HG03095 (cell line): ENCODE results near the gene MET.
"Not testable (repeated sequence)": the region's sequence is repeated elsewhere in the genome, so short reads cannot be mapped to it uniquely, and the experiment has no call there.

ENCODE experiments used
- ATAC-seq: cut with Tn5 transposase; IDR thresholded peaks from one replicate; pipeline ENCODE4 v1.9.1; 2021; ENCODE audit warnings: moderate library complexity; ENCODE audit not compliant: unreplicated experiment

MET gene

DNA sequence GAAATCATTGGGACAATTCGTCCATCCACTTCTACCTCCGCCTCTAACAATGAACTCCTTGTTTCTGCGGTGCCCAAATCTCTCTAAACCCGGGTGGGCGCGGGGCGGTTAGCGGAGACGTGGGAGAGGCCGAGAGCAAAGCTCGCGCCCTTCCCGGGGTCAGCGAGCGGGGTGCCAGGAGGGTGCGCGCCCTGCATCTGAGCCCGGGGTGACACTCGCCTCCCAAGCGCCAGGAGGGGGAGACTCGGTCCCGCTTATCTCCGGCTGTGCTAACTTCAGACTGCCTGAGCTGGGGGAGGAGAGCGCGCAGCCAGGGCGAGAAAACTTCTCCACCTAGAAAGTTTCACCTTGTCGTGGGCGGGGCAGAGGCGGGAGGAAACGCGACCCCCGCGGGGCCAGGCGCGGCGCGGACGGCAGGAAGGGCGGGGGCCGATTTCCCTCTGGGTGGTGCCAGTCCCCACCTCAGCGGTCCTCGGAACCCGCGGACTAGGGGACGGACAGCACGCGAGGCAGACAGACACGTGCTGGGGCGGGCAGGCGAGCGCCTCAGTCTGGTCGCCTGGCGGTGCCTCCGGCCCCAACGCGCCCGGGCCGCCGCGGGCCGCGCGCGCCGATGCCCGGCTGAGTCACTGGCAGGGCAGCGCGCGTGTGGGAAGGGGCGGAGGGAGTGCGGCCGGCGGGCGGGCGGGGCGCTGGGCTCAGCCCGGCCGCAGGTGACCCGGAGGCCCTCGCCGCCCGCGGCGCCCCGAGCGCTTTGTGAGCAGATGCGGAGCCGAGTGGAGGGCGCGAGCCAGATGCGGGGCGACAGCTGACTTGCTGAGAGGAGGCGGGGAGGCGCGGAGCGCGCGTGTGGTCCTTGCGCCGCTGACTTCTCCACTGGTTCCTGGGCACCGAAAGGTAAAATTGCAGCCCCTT, at the start of gene MET:
Gene MET, plus strand, starts transcription at position 516 of the 915 bp plus-strand sequence. CDS start 26,889 bp downstream, outside the sequence.
- peak; percentile 87 for ATAC-seq

DNA sequence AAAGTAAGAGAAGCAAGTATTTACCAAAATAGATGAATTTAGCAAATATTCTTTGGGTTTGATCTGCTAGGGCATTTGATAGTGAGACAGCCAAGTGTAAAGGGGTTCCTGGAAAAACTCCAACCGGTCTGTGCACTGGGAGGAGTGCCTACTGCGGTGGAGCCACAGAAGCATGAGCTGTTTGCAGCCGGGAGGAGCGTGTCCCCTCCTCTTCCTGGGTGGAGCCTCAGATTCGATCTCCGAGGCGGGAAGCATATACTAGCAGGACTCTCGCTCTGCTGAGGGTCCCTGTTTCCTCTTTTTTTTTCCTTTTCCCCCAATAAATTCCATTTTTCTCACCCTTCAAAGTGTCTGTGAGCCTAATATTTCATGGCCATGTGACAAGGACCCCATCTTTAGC, 45.1 kb upstream of the MET start:
- no peak for ATAC-seq

DNA sequence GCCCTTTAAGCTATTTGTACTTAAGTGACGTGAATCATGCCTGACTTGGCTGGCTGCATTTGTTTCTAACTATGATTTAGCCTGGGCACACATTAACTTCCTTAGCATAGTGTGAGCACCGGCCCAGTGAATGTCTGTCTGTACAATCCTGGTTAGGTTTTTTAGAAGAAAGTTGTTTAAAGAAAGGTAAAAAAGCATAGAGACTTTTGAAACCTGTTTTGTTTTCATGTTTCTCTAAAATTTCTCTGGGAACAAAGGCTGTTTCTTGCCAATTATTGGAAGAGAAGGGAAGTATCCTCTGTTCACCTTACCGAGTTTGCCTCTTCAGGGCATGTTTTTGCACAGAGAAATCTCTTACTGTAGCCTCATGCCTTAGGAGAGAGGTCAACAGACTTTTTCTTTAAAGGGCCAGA, 42.9 kb upstream of the MET start:
- no peak for ATAC-seq

DNA sequence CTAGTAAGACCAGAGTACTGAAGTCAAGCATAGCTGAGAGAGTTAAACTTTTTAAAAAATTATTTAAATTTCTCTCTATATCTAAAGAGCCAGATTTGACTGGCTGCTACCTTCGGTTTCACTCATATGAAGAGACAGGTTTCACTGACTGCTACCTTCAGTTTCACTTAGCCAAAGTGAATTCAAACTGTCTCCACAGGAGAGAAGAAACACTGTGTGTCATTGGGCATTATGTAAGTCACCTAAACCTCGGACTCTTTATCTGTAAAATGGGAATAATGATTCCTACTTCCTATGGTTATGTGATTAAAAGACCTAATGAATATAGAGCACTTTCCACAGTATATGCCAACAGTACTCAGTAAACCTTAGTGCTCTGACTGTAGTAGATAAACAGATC, 41.6 kb upstream of the MET start:
- peak; percentile 93 for ATAC-seq

DNA sequence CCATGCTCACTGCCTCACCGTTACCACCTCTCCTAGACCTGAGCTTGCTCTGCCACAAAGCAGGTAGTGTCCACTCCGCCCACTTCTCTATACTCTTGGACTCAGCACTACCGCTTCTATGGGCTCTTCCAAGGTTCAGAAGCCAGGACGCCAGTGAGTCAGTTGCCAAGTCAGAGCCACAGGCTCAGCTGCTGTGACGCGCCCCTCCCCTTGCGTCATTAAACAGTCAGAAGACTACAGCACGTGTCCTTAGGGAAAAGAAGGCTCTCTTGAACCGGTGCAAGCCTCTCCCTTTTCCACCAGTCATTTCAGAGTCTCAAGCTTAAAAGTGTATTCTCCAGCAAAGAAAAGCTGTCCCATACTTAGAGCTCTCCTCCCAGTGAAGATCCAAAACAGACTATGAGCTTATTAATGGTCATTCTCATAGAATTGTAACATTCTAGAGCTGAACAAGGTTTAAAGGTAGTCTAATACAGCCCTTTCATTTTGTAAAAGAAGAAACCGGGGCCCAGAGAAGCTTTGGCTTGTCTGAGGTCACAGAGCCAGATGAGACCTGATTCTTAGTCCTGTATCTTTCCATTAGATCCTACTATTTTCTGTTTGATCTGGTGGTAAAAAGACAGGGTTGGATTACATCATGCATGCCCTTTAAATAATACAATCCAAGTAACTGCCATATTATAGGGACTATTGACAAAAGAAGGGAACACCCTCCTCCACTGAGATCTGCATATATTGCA, 40.9 kb upstream of the MET start:
- ATAC-seq, result peak; percentile 50

DNA sequence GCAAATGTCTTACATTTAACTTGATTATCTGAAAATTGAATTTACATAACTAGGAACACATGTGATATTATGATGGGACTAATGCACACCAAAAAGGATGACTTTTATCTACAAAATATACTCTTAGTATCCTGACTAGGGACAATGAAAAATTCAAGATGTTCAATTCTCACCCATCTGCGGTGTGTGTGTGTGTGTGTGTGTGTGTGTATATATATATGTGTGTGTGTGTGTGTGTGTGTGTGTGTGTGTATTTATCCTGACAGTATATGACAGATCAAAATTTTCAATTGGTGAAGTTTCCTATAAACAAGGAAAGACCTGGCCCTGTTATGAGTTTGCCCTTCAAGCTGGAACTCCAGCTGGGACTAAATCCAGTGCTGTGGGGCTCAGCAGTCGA, 40.3 kb upstream of the MET start:
- no peak for ATAC-seq

DNA sequence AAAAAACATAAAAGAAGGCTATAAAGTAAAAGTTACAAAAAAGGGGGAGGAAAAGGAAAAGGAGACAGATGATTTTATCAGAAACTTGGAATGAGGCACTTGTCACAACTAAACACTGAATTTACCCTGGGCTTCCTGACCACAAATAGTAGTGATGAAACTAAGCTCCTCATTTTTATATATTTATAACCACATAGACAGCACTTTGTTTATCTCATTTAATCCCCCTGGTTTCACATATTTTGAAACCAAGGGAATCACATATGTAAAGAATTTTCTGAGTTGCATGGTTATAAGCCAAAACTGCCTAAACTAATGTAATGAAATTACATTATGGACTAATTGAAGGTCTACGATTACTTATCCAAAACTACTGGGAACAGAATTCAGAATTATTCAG, 39.6 kb upstream of the MET start:
- ATAC-seq, result no peak

DNA sequence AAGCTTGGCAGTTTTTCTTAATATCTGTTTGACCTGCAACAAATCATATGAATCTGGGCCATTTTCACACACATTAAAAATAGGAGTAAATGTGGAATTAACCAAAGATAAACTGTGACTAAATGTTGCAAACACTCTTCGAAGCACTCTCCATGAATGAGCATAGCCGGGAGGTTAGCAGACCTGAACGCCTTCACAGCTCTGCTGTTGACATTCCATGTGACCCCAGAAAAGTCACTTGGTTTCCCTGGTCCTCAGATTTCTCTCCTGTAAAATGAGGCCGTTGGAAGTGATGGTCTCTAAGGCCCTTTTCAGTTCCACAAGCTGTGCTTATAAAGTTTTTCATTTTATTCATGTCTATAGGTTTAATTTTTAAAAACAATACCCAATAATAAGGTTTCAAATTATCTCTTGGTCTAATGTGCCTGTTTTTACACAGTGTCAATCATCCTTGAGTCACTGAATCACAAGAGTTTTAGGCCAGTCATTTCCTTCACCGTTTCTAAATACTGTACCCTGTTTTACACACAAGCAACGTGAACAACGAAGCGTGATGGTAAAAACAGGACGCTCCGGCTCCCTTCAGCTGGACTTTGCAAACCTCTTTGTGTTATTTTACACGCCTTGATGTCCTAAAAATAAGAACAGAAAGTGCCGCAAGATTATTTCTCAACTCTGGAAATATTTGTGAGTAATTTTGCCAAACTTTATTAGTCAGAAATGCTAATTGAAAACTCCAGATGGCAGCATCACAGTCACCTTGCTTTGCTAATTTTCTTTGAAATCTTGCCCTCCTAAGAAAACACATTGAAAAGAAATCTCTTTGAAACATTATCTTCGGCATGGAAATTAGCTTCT, 38.6 kb upstream of the MET start:
- ATAC-seq, result peak; percentile 34

DNA sequence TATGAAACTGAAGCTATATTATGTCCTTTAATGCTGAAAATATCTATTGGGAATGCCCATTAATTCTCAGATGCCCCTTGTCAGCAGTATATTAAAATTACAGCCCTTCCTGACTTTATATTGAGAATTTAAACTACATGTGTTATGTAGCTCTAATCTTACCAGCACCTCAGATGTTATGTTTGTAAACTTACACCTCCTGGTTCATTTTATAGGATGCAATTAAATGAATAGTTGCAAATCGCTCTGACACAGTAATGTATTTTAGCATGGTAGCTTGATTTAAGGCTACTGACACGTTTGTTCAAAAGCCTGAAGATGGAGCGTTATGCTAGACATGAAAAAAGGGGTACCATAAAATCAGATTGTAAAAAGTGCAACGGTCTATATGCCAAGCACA, 35.0 kb upstream of the MET start:
- ATAC-seq, result no peak

DNA sequence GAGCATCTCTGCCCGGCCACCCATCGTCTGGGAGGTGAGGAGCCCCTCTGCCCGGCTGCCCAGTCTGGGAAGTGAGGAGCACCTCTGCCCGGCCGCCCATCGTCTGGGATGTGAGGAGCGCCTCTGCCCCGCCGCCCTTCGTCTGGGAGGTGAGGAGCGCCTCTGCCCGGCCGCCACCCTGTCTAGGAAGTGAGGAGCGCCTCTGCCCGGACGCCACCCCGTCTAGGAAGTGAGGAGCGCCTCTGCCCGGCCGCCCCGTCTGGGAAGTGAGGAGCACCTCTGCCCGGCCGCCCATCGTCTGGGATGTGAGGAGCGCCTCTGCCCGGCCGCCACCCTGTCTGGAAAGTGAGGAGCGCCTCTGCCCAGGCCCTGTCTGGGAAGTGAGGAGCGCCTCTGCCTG, 33.4 kb upstream of the MET start:
- not testable (repeated sequence) for ATAC-seq

DNA sequence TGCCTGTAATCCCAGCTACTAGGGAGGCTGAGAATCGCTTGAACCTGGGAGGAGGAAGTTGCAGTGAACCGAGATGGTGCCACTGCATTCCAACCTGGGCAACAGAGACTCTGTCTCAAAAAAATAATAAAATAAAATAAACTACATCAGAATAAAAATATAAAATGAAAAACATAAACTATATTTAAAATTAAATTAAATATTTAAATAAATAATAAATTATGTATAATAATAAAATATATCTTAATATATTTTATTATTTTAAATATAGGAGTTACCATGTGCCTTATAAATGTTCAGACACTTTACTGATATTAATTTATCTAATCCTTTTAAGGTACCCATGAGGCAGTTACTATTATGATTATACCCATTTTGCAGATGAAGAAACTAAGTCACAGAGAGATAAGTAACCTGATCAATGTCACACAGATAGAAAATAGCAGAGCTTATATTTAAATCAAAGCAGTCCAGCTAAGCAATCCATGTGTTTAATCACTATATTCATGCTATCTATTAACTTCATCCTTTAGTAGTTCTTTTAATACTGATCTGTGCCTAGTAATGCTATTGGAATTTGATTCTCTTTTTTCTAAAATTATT, 30.3 kb upstream of the MET start:
- no peak for ATAC-seq

DNA sequence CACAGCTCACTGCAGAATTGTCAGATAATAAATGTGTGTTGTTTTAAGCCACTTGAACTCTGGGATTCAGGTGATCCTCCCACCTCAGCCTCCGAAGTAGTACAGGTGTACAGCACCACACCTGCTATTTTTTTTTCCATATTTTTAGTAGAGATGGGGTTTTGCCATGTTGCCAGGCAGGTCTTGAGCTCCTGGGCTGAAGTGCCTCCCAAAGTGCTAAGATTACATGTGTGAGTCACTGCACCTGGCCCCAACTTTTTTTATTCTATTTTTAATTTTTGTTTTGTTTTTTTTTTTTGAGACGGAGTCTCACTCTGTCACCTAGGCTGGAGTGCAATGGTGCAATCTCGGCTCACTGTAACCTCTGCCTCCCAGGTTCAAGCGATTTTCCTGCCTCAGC, 28.8 kb upstream of the MET start:
- ATAC-seq, result not testable (repeated sequence)

DNA sequence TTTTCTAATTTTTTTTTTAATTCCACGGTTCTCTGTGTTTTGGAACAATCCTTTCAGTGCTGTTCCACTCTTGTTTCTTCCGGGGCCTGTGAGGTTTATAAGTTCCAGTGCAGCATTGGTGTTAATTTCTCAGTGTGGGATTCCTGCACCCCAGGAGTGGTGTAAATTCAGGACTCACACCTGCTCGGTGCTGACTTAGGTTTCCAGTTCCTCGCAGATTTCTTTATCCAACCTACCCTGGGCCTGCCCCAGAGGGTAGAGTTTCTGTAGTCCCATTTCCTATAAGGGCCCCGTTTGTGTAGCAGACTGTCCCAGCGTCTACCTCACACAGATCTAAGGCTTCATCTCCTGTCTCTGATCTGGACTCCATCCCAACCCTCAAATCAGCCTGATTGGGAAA, 27.4 kb upstream of the MET start:
- no peak for ATAC-seq

DNA sequence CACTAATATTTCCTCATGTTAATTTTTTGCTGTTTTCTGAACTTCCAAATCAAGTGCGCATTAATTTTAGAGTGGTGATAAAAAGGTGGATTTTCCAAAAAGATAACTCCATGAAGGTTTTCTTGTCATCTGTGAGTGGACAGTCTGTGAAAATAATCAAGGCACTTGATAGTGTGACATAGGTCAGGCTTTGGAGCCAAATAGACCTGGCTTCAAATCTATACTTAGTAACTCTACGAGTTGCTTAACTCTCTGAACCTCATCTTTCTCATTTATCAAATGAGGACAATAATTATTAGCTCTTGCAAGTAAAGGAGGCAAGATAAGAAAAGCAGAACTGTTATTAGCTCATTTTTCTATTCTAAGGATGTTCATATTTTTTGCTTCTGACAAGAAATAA, 24.7 kb upstream of the MET start:
- ATAC-seq, result no peak

DNA sequence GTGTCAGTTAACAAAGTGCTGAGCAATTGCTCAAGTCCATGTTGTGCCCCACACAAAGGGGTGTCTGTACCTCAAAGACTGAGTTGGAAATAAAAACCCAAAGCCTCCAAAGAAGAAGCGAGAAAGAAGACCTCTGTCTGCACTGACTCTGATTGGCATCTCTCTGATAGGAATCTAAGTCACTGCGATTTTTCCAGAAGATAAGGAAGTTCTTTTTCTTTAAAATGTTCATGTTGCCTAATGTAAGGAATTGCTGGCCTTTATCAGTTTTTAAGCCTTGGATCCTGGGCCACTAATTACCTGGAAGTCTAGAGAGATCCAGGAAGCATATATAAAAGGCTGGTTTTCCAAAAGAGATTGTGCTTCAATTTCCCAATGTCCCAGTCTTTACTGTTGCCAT, 24.1 kb upstream of the MET start:
- ATAC-seq, result no peak

DNA sequence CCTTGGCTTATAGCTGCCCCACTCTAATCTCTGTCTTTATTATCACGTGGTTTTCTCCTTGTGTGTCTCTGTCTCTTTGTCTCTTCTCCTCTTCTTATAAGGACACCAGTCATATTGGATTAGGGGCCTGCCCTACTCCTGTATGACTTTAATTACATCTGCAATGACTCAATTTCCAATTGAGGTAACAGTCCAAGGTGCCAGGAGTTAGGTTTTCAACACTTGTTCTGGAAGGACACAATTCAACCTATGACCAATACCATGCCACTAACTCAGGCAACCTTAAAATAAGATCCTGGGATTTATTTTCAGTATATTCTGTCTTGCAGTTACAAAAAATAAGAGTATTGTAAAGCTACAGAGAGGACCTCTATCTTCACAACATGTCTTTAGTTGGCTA, 21.6 kb upstream of the MET start:
- no peak for ATAC-seq

DNA sequence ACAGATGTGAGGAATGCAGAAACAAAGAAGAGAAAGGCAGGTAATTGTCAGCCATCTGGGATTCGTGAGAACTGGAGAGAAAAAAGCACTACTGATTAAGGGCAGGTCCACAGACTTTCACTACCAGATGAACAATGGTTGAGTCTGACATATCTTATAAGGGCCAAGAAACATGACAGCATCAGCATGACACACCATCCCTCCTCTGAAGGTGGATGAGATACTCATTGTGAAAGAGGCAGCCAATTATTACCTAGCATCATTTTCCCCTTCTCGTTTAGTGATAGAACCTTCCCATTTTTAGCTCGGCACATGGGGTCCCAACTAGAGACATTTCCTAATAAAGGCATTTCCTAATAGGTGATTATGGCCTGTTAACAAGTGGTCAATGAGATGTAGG, 19.2 kb upstream of the MET start:
- ATAC-seq, result no peak

DNA sequence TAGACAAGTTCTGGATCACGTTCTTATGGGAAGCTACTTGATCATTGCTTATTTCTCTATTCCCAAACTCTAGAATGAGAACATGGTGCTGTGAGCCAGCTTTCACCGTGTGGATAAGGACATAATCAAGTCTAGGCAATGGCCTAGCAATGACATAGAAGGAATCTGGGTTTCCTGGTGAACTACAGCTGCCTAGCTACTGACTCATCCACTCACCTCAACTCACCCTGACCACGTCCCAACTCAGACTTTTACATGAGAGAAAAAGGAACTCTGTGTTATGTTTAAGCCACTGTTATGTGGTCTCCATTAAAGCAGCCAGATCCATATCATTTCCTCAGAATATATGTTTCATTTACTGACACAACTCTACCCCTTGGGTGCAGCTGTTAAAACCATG, 18.8 kb upstream of the MET start:
- no peak for ATAC-seq

DNA sequence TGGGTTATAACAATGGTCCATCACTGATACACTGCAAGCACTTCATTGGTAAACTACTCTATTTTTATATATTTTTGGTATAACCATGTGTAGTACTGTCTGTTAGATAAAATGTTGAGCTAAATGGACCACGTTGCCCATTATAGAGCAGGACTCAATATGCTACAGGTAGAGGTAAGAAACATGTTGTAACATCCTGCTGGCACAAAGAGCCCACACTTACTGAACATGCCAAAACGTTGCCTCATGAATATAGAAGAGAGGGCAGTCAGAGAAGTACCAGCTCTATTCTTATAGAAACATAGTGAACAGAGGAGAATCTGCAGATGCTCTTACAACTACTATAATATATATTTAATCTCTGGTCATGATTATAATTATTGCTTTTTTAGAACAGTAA, 18.4 kb upstream of the MET start:
- ATAC-seq, result no peak

DNA sequence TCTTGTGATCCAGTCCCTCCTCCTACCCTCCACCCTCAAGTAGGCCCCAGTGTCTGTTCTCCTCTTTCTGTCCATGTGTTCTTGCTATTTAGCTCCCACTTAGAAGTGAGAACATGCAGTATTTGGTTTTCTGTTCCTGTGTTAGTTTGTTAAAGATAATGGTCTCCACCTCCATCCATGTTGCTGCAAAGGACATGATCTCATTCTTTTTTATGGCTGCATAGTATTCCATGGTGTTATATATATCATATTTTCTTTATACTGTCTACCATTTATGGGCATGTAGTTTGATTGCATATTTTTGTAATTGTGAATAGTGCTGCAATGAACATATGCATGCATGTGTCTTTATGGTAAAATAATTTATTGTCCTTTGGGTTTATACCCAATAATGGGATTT, 12.7 kb upstream of the MET start:
- not testable (repeated sequence) for ATAC-seq

DNA sequence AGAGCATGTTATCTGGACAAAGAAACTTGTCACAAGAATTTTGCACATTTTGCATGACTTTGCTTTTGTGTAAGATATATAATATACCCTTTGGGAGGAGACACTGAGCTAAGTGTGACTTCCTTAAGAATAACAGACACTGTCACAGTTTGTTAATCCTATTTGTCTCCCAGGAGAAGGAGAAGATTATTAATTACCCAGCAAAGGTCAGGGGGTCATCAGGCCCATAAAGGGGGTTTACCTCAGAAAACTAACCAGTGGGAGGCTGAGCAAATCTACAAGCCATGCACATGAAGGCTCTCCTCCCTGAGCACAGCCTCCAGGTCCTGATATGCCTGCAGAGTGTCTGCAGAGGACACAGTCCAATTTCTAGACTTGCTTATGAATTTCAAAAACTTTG, 10.1 kb upstream of the MET start:
- no peak for ATAC-seq
